ENCODE results near the gene ALX3. TPM values are rescaled to one million over a fixed set of nuclear protein-coding genes. Genes with fewer than 3 reads are reported as not detected.
A peak's percentile ranks its signal among the peaks of the same experiment; 100 is the strongest.

ALX3 gene
- total RNA-seq, 4 donors from 2014 or later: not detected

- Histone ChIP-seq H3K9me3 (no peaks in the 10 kb centered on the region), H3K36me3 (no peaks in the 10 kb centered on the region), H3K4me1 (peaks cover 17 to 34% (median 22%) of the 10 kb centered on the region in 4 donors), H3K4me3 (peak overlapping the region in 1 of 4 donors; percentile 6), H3K27ac (no peak overlapping the region), H3K27me3 (peaks cover 82% of the 10 kb centered on the region)
- in situ Hi-C loops (cut with MboI; ENCODE audit: low pct_ligation_motif_present in 1 of 4, low pct_unique_long_range_greater_than_20kb in 1 of 4, low sequenced_read_pairs in 3 of 4) (no loop called here), intact Hi-C loops (cut with DNase I; ENCODE audit: low total_unique reads) (no loop called here)
- TF ChIP-seq EP300 (IDR thresholded peaks at IDR 0.05; ENCODE audit: low read depth): no peak
- TF ChIP-seq POLR2AphosphoS5 (IDR thresholded peaks at IDR 0.05): peak; percentile 46 to 80 (median 70)
- TF ChIP-seq POLR2A (IDR thresholded peaks at IDR 0.05): no peak
- no peak for TF ChIP-seq CTCF (IDR thresholded peaks at IDR 0.05)
- no peak for DNase-seq
- 9 to 16% methylated on average over 15 to 65 of the region's 68 CpGs for WGBS, 2 donors (ENCODE audit: low coverage in 1 of 2)
Observed at GRCh38 chr1:110068646-110069403, 1.6 kb downstream of the ALX3 start.

DNA sequence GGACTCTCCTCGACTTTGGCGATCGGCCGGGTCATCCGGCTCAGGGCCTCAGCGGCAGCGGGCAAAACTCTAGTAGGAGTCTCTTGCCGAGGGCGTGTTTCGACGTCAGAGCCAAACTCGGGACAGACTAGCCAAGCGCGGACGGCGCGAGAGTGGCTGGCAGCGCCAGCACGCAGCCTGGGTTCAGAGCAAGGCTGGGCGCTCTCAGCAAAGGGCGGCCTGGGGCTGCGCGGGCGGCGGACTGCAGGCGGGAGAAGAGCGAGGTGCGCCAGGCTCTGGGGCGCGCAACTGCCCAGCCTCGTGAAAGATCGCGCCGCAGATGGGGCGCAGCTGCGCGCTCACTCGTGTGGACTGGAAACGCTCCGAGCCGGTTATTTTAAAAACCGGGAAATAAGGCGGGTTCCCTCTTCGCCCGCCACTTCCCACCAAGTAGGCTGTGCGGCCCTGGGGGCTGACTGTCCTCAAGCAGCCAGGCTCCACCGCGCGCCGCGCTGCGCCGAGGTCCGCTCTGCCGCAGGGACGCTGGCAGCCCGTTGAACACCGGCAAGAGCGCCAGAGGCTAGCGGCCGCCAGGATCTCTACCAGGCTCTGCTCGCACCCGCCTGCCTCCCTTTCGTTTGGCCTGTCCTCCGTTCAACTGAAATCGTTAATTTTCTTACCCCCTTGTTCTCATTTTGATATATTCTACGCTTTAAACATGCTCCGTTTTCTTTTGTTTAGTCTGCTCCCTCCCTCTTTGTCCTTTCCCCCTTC, 2.4 kb downstream of the ALX3 start:
- DNase-seq: no peak
- in situ Hi-C loops (cut with MboI; ENCODE audit: low pct_ligation_motif_present in 1 of 4, low pct_unique_long_range_greater_than_20kb in 1 of 4, low sequenced_read_pairs in 3 of 4): no loop called here
- intact Hi-C loops (cut with DNase I; ENCODE audit: low total_unique reads): no loop called here
- H3K36me3 ChIP-seq: no peaks in the 10 kb centered on the region
- H3K27me3 ChIP-seq: peaks cover 74% of the 10 kb centered on the region
- no peaks in the 10 kb centered on the region for H3K9me3 ChIP-seq
- WGBS, 2 donors (ENCODE audit: low coverage in 1 of 2): 9 to 14% methylated on average over 22 to 46 of the region's 68 CpGs
- peaks cover 17 to 34% (median 22%) of the 10 kb centered on the region in 4 donors for H3K4me1 ChIP-seq
- TF ChIP-seq POLR2AphosphoS5 (IDR thresholded peaks at IDR 0.05): no peak
- peak overlapping the region in 1 of 4 donors; percentile 6 for H3K4me3 ChIP-seq
- H3K27ac ChIP-seq: no peak overlapping the region

- peaks cover 68% of the 10 kb centered on the region for H3K27me3 ChIP-seq
- DNase-seq: no peak
Observed at GRCh38 chr1:110067479-110067892, 3.0 kb downstream of the ALX3 start.

GRCh38 chr1:110065841-110066240, 4.6 kb downstream of the ALX3 start:
- intact Hi-C loops (cut with DNase I; ENCODE audit: low total_unique reads) (no loop called here), in situ Hi-C loops (cut with MboI; ENCODE audit: low pct_ligation_motif_present in 1 of 4, low pct_unique_long_range_greater_than_20kb in 1 of 4, low sequenced_read_pairs in 3 of 4) (no loop called here)
- no peak for DNase-seq
- peaks cover 52% of the 10 kb centered on the region for H3K27me3 ChIP-seq
- H3K27ac ChIP-seq: no peak overlapping the region
- no peaks in the 10 kb centered on the region for H3K36me3 ChIP-seq
- no peak overlapping the region for H3K4me3 ChIP-seq
- peaks cover 17 to 33% (median 21%) of the 10 kb centered on the region in 4 donors for H3K4me1 ChIP-seq
- WGBS, 2 donors (ENCODE audit: low coverage in 1 of 2): 91% methylated on average over 5 of the region's 5 CpGs; no CpG with 5 or more reads in 1 of the 2 donors
- no peaks in the 10 kb centered on the region for H3K9me3 ChIP-seq
- no peak for TF ChIP-seq CTCF (IDR thresholded peaks at IDR 0.05)
- TF ChIP-seq POLR2AphosphoS5 (IDR thresholded peaks at IDR 0.05): no peak
- TF ChIP-seq POLR2A (IDR thresholded peaks at IDR 0.05): no peak
- TF ChIP-seq EP300 (IDR thresholded peaks at IDR 0.05; ENCODE audit: low read depth): no peak

More at GRCh38 chr1:110067479-110067892, 3.0 kb downstream of the ALX3 start:
- peaks cover 17 to 34% (median 22%) of the 10 kb centered on the region in 4 donors for H3K4me1 ChIP-seq
- peak overlapping the region in 1 of 4 donors; percentile 6 for H3K4me3 ChIP-seq
- intact Hi-C loops (cut with DNase I; ENCODE audit: low total_unique reads): no loop called here
- no peaks in the 10 kb centered on the region for H3K36me3 ChIP-seq
- WGBS, 2 donors (ENCODE audit: low coverage in 1 of 2): 56% methylated on average over 13 of the region's 23 CpGs; no CpG with 5 or more reads in 1 of the 2 donors
- H3K27ac ChIP-seq: no peak overlapping the region
- TF ChIP-seq POLR2AphosphoS5 (IDR thresholded peaks at IDR 0.05): no peak
- no peak for TF ChIP-seq CTCF (IDR thresholded peaks at IDR 0.05)
- no peak for TF ChIP-seq POLR2A (IDR thresholded peaks at IDR 0.05)
- TF ChIP-seq EP300 (IDR thresholded peaks at IDR 0.05; ENCODE audit: low read depth): no peak
- in situ Hi-C loops (cut with MboI; ENCODE audit: low pct_ligation_motif_present in 1 of 4, low pct_unique_long_range_greater_than_20kb in 1 of 4, low sequenced_read_pairs in 3 of 4): no loop called here
- no peaks in the 10 kb centered on the region for H3K9me3 ChIP-seq

Measured in transverse colon (tissue), 4 donors.